Erythroblast (primary cell): ENCODE results near the gene KCTD16.

Source experiments
- GATA1 ChIP-seq: IDR thresholded peaks from 2 replicates; pipeline ENCODE4 v1.6.1; 2011; ENCODE audit warnings: low read depth, mild to moderate bottlenecking, control low read depth, low read length, moderate library complexity
- POLR2A ChIP-seq: IDR thresholded peaks from 2 replicates; pipeline ENCODE4 v1.6.1; 2011; ENCODE audit warnings: mild to moderate bottlenecking, low read length

DNA sequence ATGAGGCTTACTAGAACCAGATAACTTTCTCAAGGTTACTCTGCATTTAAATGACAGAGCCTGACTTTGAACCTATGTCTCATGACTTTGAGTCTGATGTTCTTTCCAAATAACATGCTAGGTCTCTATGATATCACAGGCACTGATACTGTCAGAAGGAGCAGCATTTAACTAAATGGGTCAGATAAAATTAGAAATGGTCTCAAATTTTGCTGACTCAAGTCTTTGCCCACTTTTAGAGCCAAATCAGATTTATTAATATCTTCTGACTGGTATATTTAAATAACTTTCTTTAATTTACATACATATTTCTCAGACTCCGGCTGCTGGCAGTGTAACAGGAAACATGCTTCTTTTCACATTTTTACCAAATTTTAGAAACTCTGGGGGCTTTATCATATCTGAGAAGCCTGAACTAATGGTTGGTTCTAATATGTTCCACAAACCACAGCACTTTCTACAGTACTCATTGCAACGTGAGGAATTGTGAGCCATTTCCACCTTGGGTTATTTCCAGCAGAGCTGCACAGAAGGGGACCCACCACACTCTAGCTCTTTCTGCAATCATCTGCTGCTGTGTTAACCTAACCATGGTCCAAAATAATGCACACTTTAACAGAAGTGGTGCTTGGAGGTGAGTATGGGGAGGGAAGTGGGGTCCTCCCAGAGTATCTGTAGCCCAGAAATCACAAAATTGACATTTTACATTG, 79.2 kb downstream of the KCTD16 start:
- TF ChIP-seq POLR2A = no peak
- no peak for TF ChIP-seq GATA1
